Left lung (tissue), 8 donors: ENCODE data around the gene FKBP9. TPM values are rescaled to one million over a fixed set of nuclear protein-coding genes. Genes with fewer than 3 reads are reported as not detected.

ENCODE experiments used
- polyA plus RNA-seq, 6 donors: library from polyadenylated mRNA; unstranded; fragments of 120-200 nt; gene quantifications; one replicate each; pipeline ENCODE4 v1.2.1, GENCODE V29; 2013; ENCODE audit not compliant: insufficient read length in 6 of 6
- total RNA-seq, 2 donors: library from RNA; stranded (reverse); fragmentation: NEBNext Ultra II Directional; extraction: Animal tissue kit (Norgen Biotek cat#: 25700); gene quantifications; one replicate each; pipeline ENCODE4 v1.2.1, GENCODE V29; 2021
- donor health status: DM: no; HTN: yes; CAD: no.
- donor health status: DM: no; HTN: no; CAD: no.

The FKBP9 gene
- total and polyA plus RNA-seq, 8 donors: 91.4 to 264 (median 205) TPM

Other genes starting within 250 kb of the FKBP9 start
- gene KBTBD2, start 65.7 kb upstream of the FKBP9 start, total RNA-seq: 10 to 100 TPM; 28.7 to 36.8 TPM
- gene KBTBD2, start 65.7 kb upstream of the FKBP9 start, polyA plus RNA-seq: 10 to 100 TPM; 59.2 to 70.4 (median 62.7) TPM
- gene NT5C3A, start 105.3 kb downstream of the FKBP9 start, total RNA-seq: 10 to 100 TPM; 21.8 to 26.5 TPM
- 10 to 100 TPM; 37.7 to 45.8 (median 41.3) TPM for gene NT5C3A, start 105.3 kb downstream of the FKBP9 start, polyA plus RNA-seq
- 10 to 100 TPM; 11.3 to 11.5 TPM for gene RP9, start 152.0 kb downstream of the FKBP9 start, total RNA-seq
- gene RP9, start 152.0 kb downstream of the FKBP9 start, polyA plus RNA-seq: 10 to 100 TPM; 33.6 to 44.3 (median 35.1) TPM
- gene BBS9, start 172.1 kb downstream of the FKBP9 start, total RNA-seq: 10 to 100 TPM; 18.2 to 22.4 TPM
- 10 to 100 TPM; 14.5 to 25.1 (median 19.1) TPM for gene BBS9, start 172.1 kb downstream of the FKBP9 start, polyA plus RNA-seq